ENCODE measurements around the gene UNC5C.

Gene UNC5C

GRCh38 chr4:95362906-95363558 lies 185.7 kb downstream of the UNC5C start:
- DNase-seq (ENCODE audit: low read depth): peak; percentile 14
- TF ChIP-seq, protein P1, sequence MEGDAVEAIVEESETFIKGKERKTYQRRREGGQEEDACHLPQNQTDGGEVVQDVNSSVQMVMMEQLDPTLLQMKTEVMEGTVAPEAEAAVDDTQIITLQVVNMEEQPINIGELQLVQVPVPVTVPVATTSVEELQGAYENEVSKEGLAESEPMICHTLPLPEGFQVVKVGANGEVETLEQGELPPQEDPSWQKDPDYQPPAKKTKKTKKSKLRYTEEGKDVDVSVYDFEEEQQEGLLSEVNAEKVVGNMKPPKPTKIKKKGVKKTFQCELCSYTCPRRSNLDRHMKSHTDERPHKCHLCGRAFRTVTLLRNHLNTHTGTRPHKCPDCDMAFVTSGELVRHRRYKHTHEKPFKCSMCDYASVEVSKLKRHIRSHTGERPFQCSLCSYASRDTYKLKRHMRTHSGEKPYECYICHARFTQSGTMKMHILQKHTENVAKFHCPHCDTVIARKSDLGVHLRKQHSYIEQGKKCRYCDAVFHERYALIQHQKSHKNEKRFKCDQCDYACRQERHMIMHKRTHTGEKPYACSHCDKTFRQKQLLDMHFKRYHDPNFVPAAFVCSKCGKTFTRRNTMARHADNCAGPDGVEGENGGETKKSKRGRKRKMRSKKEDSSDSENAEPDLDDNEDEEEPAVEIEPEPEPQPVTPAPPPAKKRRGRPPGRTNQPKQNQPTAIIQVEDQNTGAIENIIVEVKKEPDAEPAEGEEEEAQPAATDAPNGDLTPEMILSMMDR (conservative IDR thresholded peaks at IDR 0.05; ENCODE audit: control insufficient read depth, insufficient read depth, low read depth, low read length): peak; percentile 11
- no peak overlapping the region for H3K4me3 ChIP-seq (ENCODE audit: control insufficient read depth, low read depth, low read length)

- TF ChIP-seq, protein P1 (conservative IDR thresholded peaks at IDR 0.05; ENCODE audit: control insufficient read depth, insufficient read depth, low read depth, low read length): no peak
- no peak for DNase-seq (ENCODE audit: low read depth)
- H3K4me3 ChIP-seq (ENCODE audit: control insufficient read depth, low read depth, low read length): no peak overlapping the region
These were observed 186.7 kb downstream of the UNC5C start for GRCh38 chr4:95362066-95362465.

DNA sequence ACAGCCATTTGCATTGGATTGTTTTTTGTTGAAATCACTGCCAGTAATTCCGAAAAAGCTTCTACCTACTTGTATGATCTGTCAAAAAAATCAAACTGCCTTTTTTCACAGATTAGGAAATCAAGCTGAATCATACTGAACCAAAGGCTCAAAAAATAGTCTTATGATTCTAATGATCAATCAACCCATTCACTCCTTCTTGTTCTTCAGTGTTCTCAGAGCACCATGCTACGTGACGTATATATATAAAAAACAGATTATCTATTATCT lies 187.1 kb downstream of the UNC5C start:
- DNase-seq (ENCODE audit: low read depth): no peak
- TF ChIP-seq, protein P1 (conservative IDR thresholded peaks at IDR 0.05; ENCODE audit: control insufficient read depth, insufficient read depth, low read depth, low read length): no peak
- no peak overlapping the region for H3K4me3 ChIP-seq (ENCODE audit: control insufficient read depth, low read depth, low read length)

- no peak for DNase-seq (ENCODE audit: low read depth)
- TF ChIP-seq, protein P1 (conservative IDR thresholded peaks at IDR 0.05; ENCODE audit: control insufficient read depth, insufficient read depth, low read depth, low read length): no peak
- no peak overlapping the region for H3K4me3 ChIP-seq (ENCODE audit: control insufficient read depth, low read depth, low read length)
These were observed 187.7 kb downstream of the UNC5C start for GRCh38 chr4:95360906-95361695.

DNA sequence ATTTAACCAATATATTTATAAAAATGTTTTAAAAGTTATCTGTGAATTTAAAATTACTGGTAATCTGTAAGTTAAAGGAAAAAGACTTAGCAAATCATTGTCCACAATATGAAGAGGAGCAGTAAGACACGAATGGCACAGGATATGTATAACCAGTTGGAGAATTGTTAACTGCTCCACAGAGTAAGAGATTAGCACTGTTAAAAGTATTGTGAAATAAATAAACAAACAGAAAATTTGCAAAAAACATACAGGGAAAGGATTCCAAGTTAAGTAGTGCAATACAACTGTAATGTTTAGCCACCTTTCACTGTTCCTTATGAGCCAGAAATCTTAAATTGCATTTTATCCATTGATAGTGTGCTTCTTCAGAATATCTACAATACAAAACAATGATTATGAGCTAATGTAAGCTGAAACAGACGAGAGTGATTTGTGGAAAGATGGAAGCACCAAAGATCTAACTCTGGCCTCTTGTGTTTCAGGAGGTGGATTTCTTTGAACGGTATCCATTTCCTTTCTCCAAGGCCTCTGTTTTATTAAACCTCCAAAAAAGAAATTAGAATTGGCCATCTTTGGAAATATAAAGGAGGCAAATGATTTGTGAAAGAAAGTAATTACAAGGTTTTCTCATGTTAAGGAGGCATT lies 188.4 kb downstream of the UNC5C start:
- H3K4me3 ChIP-seq (ENCODE audit: control insufficient read depth, low read depth, low read length): no peak overlapping the region
- TF ChIP-seq, protein P1 (conservative IDR thresholded peaks at IDR 0.05; ENCODE audit: control insufficient read depth, insufficient read depth, low read depth, low read length): no peak
- no peak for DNase-seq (ENCODE audit: low read depth)

- DNase-seq (ENCODE audit: low read depth): no peak
- TF ChIP-seq, protein P1 (conservative IDR thresholded peaks at IDR 0.05; ENCODE audit: control insufficient read depth, insufficient read depth, low read depth, low read length): no peak
- H3K4me3 ChIP-seq (ENCODE audit: control insufficient read depth, low read depth, low read length): no peak overlapping the region
These were observed 190.4 kb downstream of the UNC5C start for GRCh38 chr4:95358421-95358820.
